Epithelial cell of esophagus (primary cell): Measurements from ENCODE around the gene TPD52L1.
A peak's percentile ranks its signal among the peaks of the same experiment; 100 is the strongest.

Experiments
- DNase-seq: peaks from one replicate; pipeline ENCODE4 v3.0.0; 2010; ENCODE audit warnings: low read depth
- H3K4me3 ChIP-seq: 2 replicates; pipeline ENCODE4 v1.5.1; 2011; ENCODE audit warnings: mild to moderate bottlenecking, low read length, control low read depth
- CTCF ChIP-seq: IDR thresholded peaks from 2 replicates; pipeline ENCODE4 v1.5.1; 2011; ENCODE audit warnings: low read depth, mild to moderate bottlenecking, low read length, control low read depth, inconsistent platforms; ENCODE audit not compliant: insufficient read depth; ENCODE audit errors: missing control alignments

Gene TPD52L1

GRCh38 chr6:125114248-125114858 is 39.2 kb upstream of the TPD52L1 start:
- TF ChIP-seq CTCF: peak; percentile 78
- peak; percentile 75 for DNase-seq
- H3K4me3 ChIP-seq: no peak overlapping the region

GRCh38 chr6:125116170-125116569 is 37.4 kb upstream of the TPD52L1 start:
- no peak for DNase-seq
- no peak overlapping the region for H3K4me3 ChIP-seq
- no peak for TF ChIP-seq CTCF

GRCh38 chr6:125116710-125117109 is 36.9 kb upstream of the TPD52L1 start:
- DNase-seq: no peak
- no peak overlapping the region for H3K4me3 ChIP-seq
- no peak for TF ChIP-seq CTCF

GRCh38 chr6:125117818-125118217 is 35.8 kb upstream of the TPD52L1 start:
- TF ChIP-seq CTCF: no peak
- no peak overlapping the region for H3K4me3 ChIP-seq

GRCh38 chr6:125120054-125120590 is 33.5 kb upstream of the TPD52L1 start:
- DNase-seq: no peak
- no peak overlapping the region for H3K4me3 ChIP-seq
- TF ChIP-seq CTCF: no peak

More at GRCh38 chr6:125117818-125118217, 35.8 kb upstream of the TPD52L1 start:
- peak; percentile 87 for DNase-seq

- TF ChIP-seq CTCF: no peak
- DNase-seq: no peak
- H3K4me3 ChIP-seq: no peak overlapping the region
Observed at GRCh38 chr6:125121894-125122293, 31.7 kb upstream of the TPD52L1 start.

- no peak for DNase-seq
- no peak overlapping the region for H3K4me3 ChIP-seq
- no peak for TF ChIP-seq CTCF
Observed at GRCh38 chr6:125123051-125123450, 30.5 kb upstream of the TPD52L1 start.
